Cerebellar cortex (tissue), 1 donor: Measurements from ENCODE around the gene HDAC4.

ENCODE experiments used
- DNase-seq: peaks from one replicate; pipeline ENCODE4 v3.0.0-alpha.2; 2015; ENCODE audit warnings: low spot score

Gene HDAC4

GRCh38 chr2:239279508-239280295 lies 121.1 kb downstream of the HDAC4 start:
- no peak for DNase-seq

DNA sequence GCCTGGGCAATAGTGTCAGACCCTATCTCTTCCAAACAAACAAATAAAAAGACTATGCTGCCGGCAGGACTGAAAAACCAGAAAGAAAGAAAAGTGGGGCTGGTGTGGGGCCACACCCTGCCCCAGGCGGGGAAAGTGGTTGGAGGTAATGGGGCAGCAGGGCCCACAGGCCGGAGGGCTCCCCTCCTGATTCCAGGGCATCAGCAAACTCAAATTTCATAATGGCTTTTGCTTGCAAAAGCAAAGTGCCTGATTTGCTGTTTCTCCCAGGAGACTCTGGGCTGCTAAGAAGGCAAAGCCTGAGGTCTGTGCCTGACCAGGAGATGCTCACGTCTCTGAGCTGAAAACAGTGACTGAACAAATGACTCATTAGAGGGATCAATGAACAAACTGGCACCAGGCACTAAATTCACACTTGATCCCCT lies 121.9 kb downstream of the HDAC4 start:
- DNase-seq: no peak

DNA sequence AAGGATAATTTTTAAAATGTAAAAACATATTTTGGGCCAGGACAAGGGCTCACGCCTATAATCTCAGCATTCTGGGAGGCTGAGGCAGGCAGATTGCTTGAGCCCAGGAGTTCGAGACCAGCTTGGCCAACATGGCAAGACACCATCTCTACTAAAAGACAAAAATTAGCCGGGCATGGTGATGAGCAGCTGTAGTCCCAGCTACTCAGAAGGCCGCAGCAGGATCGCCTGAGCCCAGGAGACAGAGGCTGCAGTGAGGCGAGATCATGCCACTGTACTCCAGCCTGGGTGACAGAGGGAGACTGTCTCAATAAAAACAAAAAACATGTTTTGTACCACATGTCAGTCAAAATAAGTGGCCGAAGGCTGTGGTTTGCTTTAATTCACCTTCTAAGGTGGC lies 122.5 kb downstream of the HDAC4 start:
- DNase-seq: no peak

DNA sequence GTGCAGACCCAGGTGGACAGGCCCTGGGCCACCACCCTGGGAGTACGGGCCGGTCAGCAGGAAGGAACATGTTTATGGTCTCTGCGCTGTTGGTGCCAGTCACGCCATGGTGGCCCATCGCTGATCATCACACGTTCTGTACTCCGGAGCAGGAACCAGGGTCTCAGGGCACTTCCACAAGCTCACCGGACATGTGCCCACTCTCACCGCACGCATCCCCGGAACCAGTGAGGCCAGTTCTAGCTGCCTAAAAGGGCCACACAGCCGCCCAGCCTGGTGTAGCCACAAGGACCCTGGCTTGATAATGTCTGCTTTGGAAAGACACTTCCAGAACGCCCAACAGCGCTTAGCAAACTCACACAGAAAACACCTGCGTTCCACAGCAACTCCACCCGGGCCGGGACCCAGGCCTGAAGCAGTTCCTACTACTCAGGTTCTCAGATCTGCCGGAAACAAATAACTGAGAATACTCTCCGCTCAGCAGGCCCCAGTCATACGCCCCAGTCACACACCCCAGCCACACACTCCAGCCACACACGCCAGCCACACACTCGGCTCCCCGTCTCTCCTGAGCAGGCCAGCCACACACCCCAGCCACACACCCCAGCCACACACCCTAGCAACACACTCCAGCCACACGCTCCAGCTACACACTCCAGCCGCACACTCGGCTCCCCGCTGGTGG lies 123.3 kb downstream of the HDAC4 start:
- DNase-seq: no peak

DNA sequence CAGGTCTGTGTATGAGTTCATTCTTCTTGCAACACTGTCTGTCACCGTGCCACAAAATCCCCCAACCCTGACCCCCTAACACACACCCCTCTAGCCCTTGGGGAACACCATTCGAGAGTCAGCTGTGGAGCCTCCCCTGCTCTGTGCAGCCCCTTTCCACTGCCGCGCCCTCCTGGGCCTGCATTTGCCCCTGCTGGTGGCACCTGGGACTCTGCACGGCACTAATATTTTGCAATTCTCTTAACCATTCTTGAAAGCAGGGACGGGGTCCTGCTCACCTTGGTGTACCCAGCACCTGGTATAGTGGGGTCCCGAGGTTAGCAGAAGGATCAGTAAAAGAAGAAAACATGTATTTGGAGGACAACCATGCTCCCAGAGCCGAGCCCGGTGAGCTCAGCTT lies 124.0 kb downstream of the HDAC4 start:
- no peak for DNase-seq

DNA sequence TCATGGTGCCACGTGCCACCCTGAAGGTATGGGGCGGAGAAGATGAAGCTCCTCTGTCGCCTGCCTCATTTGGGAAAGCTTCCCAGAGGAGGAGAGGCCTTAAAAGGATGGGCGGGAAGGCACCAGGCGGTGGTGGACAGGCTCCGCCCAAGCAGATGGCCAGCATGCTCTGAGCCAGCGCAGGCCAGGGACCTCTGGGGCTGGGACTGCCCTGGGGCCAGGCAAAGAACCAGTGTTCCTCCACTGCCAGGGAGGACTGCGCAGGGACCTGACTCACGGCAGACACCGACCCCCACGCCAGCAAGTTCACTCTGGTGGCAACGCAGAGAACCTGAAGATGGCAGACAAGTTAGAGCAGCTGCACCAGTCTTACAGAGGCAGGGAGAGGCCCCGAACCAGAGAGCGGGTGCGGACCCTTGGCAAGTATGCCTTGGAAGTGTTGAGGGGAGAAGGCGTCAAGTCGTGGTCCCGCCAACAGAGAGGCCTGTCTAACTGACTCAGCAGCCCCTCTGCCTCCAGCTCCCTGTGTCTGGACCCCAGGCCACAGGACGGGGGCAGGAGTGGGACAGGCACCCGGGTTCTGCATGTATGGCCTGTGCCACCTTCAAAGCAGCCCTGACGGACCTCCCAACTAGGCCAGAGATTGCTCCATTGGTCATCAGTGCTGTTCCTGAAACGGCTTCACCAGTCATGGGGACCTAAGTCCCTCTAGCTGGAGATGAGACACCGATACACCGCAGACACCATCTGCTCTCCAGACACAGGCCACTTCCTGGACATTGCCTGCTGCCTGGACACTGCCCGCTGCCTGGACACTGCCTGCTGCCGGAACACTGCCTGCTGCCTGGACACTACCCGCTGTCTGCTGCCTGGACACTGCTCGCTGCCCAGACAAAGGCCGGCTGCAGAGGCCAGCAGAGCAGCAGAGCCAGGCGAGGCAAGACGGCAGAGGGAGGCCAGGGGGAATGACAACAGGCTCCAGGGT lies 124.7 kb downstream of the HDAC4 start:
- DNase-seq: peak; percentile 93

- DNase-seq: peak; percentile 47
Measured at GRCh38 chr2:239275044-239275685, 125.7 kb downstream of the HDAC4 start.

DNA sequence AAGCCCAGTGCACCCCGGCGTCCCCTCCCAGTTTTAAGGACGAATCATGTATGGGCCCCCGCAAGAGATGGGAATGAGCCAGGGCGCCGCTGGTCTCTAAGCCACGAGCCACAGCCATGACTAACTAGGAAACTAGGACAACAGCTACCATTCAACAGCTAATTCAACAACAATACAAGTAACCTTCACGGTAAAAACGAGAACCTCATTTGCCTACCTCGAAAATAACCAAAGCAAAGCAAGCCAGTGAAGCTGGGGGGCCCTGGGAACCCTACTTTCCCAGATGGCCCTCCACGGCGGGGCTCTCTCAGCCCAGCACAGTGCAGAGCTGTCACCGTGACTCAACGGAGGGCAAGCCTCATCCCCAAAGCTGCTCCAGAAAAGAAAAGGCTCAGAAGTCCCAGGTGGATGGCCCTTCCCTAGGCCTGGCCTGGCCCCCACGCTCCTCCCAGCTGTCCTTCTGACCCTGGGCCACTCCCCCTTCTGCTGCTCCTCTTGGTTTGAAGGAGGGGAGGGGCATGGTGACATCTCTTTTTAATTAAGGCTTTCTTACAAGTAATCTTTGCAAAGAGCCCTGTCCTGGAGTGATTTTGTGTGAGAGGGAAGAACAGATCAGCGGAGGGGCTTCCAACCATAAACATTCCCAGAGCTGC lies 126.3 kb downstream of the HDAC4 start:
- DNase-seq: no peak

- DNase-seq: no peak
Measured at GRCh38 chr2:239273280-239274234, 127.3 kb downstream of the HDAC4 start.

DNA sequence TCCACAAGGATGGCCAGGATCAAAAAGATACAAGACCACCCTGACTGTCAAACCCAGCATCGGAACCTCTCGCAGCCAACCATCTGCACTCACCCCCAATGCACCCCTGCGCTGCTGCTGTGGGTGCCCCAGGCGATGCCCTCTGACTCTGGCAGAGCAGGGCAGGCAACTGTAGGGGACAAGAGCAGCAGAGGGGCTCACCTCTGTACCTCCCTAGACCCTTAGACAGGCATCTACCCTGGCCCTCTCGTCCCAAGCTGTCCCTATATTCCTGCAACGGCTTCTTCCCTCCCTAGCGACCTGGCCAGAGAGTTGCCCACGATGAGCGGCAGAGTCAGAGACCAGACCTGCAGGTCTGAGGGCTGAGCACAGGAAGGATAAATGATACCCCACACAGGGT lies 128.2 kb downstream of the HDAC4 start:
- DNase-seq: no peak

- no peak for DNase-seq
Measured at GRCh38 chr2:239271882-239272281, 128.9 kb downstream of the HDAC4 start.

- no peak for DNase-seq
Measured at GRCh38 chr2:239271471-239271870, 129.3 kb downstream of the HDAC4 start.

DNA sequence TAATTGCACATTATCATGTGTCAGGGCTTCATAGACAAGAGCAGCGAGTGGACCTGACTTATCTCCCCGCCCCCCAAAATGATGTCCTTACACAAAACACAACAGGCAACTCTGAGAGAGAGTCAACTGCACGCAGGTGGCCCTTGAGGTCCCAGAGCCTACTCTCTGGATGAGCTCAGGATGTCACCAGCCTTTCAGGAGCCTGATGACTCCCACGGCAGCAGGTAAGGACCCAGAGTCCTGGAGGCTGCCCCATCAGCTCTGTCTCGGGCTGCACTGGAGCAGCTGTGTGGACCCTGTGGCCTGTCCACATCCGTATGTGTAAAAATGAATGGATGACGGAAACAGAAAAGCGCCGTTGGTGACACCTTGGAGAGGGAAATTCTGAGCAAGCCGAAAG lies 130.9 kb downstream of the HDAC4 start:
- DNase-seq: no peak

DNA sequence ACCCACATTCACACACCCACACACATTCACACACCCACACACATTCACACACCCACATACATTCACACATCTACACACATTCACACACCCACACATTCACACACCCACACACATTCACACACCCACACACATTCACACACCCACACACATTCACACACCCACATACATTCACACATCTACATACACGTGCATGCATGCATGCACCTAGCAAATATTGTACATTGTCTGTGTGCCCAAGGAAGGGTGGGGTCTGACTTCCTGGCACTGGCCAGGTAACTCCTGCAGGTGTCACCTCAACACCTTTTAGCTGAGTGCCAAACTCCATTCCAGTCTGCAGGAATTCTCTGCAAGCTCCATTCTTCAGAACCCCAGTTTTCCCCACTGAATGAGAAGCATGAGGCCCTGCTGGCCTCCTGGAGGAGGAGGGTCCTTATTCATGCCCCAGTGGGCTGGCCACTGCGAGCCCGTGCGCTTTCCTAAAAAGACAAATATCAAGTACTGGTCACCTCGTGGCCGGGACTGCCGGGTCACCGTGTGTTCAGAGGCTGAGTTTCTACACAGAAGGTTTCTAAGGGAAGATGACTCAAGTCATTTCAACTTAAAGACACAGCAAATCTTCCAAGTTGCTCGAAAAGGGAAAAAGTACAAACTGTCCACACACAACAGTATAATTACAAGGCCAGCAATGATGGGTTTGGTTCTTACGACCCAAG lies 131.5 kb downstream of the HDAC4 start:
- DNase-seq: no peak

DNA sequence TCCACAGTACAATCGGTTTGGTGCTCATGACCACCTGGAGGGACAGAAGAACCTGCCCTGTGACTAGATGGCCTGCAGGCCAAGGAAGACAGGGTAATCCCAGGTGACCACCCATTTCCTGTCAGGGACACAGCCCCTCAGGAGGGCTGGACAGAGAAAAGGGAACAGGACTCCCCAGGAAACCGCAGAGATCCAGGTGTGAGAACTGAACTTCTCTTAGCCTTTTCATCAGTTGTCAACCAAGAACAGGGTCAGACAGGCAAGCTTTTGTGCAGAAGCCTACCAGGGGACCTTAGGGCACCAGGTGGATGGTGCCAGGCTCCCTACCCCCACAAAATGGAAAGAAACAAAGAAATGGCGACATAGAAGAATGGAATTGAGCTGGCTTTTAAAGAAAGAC lies 132.3 kb downstream of the HDAC4 start:
- DNase-seq: no peak

GRCh38 chr2:239268082-239268481 lies 132.7 kb downstream of the HDAC4 start:
- no peak for DNase-seq

GRCh38 chr2:239267288-239267951 lies 133.4 kb downstream of the HDAC4 start:
- no peak for DNase-seq

DNA sequence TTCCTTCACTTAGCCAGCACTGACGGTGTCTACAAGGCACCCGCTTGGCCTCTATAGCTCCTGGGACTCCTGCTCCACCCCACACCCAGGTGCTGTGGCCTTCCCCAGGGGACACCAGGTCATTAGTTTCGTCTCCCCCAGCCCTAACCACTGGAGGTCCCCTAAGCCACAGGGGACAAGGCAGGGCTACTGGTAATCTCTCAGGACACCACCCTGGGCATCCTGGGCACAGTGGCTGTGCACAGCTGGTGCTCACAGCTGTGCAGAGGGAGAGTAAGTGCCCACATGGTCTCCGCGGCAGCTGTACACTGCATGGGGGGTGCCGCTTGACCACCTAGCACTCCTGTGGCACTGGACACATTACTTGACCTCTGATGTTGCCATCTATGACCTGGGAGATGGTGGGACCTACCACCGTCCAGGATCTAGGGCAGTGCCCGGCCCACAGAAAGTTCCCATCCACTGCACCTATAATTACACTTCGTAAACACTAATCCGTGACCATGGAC lies 134.0 kb downstream of the HDAC4 start:
- DNase-seq: no peak

- DNase-seq: no peak
Measured at GRCh38 chr2:239266434-239266766, 134.4 kb downstream of the HDAC4 start.
